PC-3 (cell line): ENCODE data around the gene CHM. TPM values are rescaled to one million over a fixed set of nuclear protein-coding genes. Genes with fewer than 3 reads are reported as not detected.

Experiments
- ATAC-seq: fragments of 200-7000 bp; cut with Tn5 transposase; 2 replicates; pipeline ENCODE4 v1.9.1; 2020; ENCODE audit warnings: mild to moderate bottlenecking, moderate library complexity
- BruUV-seq: library from RNA; stranded (reverse); fragments of 400-500 nt; replicated peaks from 2 replicates; lab custom pipeline; 2021; lab: Mats Ljungman, UMichigan
- CTCF ChIA-PET: fragments of 300-600 bp; sonication (Branson Sonifier 250); formaldehyde crosslinking; loops from one replicate; lab custom pipeline; 2022; ENCODE audit warnings: antibody characterized with exemption; lab: Charles Lee
- POLR2A ChIA-PET: fragments of 300-600 bp; sonication (Branson Sonifier 250); formaldehyde crosslinking; loops from one replicate; lab custom pipeline; 2022; ENCODE audit warnings: antibody characterized with exemption; ENCODE audit not compliant: unreplicated experiment; lab: Charles Lee
- DNase-seq: peaks from one replicate; pipeline ENCODE4 v3.0.0-alpha.2; 2015
- H2AFZ ChIP-seq: fragments of 300-600 bp; sonication (generic); 2 replicates; pipeline ENCODE4 v1.6.0; 2016; ENCODE audit warnings: antibody characterized with exemption, low read length
- H3F3A ChIP-seq: fragments of 300-600 bp; sonication (generic); one replicate; pipeline ENCODE4 v1.6.0; 2017; ENCODE audit warnings: antibody characterized with exemption, low read length, control low read depth, mild to moderate bottlenecking; ENCODE audit not compliant: unreplicated experiment
- H3K27ac ChIP-seq: fragments of 300-600 bp; sonication (generic); 2 replicates; pipeline ENCODE4 v1.5.1; 2016; ENCODE audit warnings: mild to moderate bottlenecking, low read length
- H3K27me3 ChIP-seq: fragments of 300-600 bp; sonication (generic); 2 replicates; pipeline ENCODE4 v1.6.1; 2016; ENCODE audit warnings: low read length, mixed read lengths
- H3K36me3 ChIP-seq: fragments of 300-600 bp; sonication (generic); 2 replicates; pipeline ENCODE4 v1.6.1; 2016; ENCODE audit warnings: low read depth, mixed run types, low read length, mixed read lengths
- H3K4me1 ChIP-seq: fragments of 300-600 bp; sonication (generic); 2 replicates; pipeline ENCODE4 v1.5.1; 2016; ENCODE audit warnings: low read length; ENCODE audit not compliant: insufficient read depth
- H3K4me2 ChIP-seq: fragments of 300-600 bp; sonication (generic); 2 replicates; pipeline ENCODE4 v1.6.0; 2016; ENCODE audit warnings: low read length
- H3K4me3 ChIP-seq: fragments of 300-600 bp; sonication (generic); 2 replicates; pipeline ENCODE4 v1.5.1; 2016; ENCODE audit warnings: mild to moderate bottlenecking, low read length, mixed read lengths
- H3K79me2 ChIP-seq: fragments of 300-600 bp; sonication (generic); 2 replicates; pipeline ENCODE4 v1.6.1; 2017; ENCODE audit warnings: low read length, mixed read lengths
- H3K9ac ChIP-seq: fragments of 300-600 bp; sonication (generic); 2 replicates; pipeline ENCODE4 v1.6.0; 2016; ENCODE audit warnings: mild to moderate bottlenecking, low read length
- H3K9me2 ChIP-seq: fragments of 300-600 bp; sonication (generic); replicated peaks from 2 replicates; pipeline ENCODE4 v1.6.1; 2016; ENCODE audit warnings: mixed run types, low read length, mixed read lengths
- H3K9me3 ChIP-seq: fragments of 300-600 bp; sonication (generic); 2 replicates; pipeline ENCODE4 v1.6.1; 2016; ENCODE audit warnings: low read length, mixed read lengths
- H4K20me1 ChIP-seq: fragments of 300-600 bp; sonication (generic); 2 replicates; pipeline ENCODE4 v1.6.1; 2016; ENCODE audit warnings: low read length, mixed read lengths
- EZH2 ChIP-seq: fragments of 300-600 bp; sonication (generic); IDR thresholded peaks from one replicate; pipeline ENCODE4 v1.6.1; 2017; ENCODE audit warnings: antibody characterized with exemption, mild to moderate bottlenecking, low read length; ENCODE audit not compliant: unreplicated experiment
- EZH2phosphoT487 ChIP-seq: fragments of 300-600 bp; sonication (generic); IDR thresholded peaks from 2 replicates; pipeline ENCODE4 v1.6.1; 2018; ENCODE audit warnings: mild to moderate bottlenecking, antibody characterized with exemption, low read length, borderline replicate concordance
- intact Hi-C: fragments of 100-400 bp; cut with micrococcal nuclease; formaldehyde crosslinking; loops from 2 replicates; pipeline ENCODE4 v1.9.0; 2023
- total RNA-seq: library from RNA; depleted of rRNA; stranded (reverse); fragments of >200 nt; gene quantifications from 2 replicates; pipeline ENCODE4 v1.2.3, GENCODE V29; 2014
- TF ChIP-seq, protein P1 (sequence below): fragments of 300-600 bp; sonication (generic); conservative IDR thresholded peaks from 2 replicates; pipeline ENCODE4 v1.5.1; 2017; ENCODE audit warnings: antibody characterized with exemption, low read depth, mild to moderate bottlenecking, low read length

CHM gene
- total RNA-seq, 1 experiment from 2014 or later: 14.9 TPM

DNA sequence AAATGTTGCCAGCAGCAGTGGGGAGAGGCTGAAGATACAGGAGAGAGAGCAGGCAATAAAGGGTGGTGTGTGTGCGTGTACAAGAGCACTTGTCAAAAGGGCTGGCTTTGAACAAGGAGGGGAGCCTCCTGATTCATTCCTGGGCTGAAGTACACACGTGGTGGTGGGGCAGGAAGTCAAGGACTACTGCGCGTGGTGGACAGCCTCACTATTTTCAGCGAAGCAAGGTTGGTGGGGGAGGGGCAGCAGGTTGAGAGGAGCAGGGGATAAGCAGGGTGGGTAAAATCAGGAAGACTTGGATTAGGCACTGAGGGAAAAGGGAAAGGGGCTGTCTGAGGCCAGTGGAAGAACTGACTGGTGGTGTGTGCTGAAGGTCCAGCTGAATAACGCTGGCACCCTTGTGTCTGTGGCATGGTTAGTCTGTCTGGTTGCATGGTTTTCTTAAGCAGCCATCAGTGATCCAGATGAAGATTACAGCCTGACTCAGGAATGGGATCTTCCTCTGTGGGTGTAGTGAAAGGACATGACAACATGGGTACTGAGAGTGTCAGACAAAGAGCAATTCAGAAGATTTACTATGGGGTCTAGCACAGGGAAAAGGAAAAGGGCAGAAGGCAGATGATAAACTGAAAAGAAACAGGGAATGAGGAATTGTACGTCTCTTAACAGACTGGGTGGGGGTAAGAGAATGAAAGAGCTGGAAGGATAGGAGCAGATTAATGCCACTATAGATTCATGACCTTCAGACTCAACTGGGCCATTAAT lies 149.8 kb downstream of the CHM start:
- no peak overlapping the region for H2AFZ ChIP-seq
- no peak overlapping the region for H3K27ac ChIP-seq
- H3F3A ChIP-seq: no peaks in the 10 kb centered on the region
- H4K20me1 ChIP-seq: no peaks in the 10 kb centered on the region
- intact Hi-C loops: no loop called here
- TF ChIP-seq EZH2 (no peak), EZH2phosphoT487 (no peak)
- TF ChIP-seq, protein P1, sequence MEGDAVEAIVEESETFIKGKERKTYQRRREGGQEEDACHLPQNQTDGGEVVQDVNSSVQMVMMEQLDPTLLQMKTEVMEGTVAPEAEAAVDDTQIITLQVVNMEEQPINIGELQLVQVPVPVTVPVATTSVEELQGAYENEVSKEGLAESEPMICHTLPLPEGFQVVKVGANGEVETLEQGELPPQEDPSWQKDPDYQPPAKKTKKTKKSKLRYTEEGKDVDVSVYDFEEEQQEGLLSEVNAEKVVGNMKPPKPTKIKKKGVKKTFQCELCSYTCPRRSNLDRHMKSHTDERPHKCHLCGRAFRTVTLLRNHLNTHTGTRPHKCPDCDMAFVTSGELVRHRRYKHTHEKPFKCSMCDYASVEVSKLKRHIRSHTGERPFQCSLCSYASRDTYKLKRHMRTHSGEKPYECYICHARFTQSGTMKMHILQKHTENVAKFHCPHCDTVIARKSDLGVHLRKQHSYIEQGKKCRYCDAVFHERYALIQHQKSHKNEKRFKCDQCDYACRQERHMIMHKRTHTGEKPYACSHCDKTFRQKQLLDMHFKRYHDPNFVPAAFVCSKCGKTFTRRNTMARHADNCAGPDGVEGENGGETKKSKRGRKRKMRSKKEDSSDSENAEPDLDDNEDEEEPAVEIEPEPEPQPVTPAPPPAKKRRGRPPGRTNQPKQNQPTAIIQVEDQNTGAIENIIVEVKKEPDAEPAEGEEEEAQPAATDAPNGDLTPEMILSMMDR: no peak
- no peaks in the 10 kb centered on the region for H3K4me1 ChIP-seq
- H3K79me2 ChIP-seq: no peaks in the 10 kb centered on the region
- no peaks in the 10 kb centered on the region for H3K36me3 ChIP-seq
- ATAC-seq: no peak
- H3K4me3 ChIP-seq: no peak overlapping the region
- no peaks in the 10 kb centered on the region for H3K27me3 ChIP-seq
- ChIA-PET CTCF (no interaction called here), POLR2A (no interaction called here)
- no peak overlapping the region for H3K4me2 ChIP-seq
- H3K9ac ChIP-seq: no peak overlapping the region
- no peak for DNase-seq
- H3K9me2 ChIP-seq: no peaks in the 10 kb centered on the region
- BruUV-seq: no TSS peak
- H3K9me3 ChIP-seq: no peaks in the 10 kb centered on the region

DNA sequence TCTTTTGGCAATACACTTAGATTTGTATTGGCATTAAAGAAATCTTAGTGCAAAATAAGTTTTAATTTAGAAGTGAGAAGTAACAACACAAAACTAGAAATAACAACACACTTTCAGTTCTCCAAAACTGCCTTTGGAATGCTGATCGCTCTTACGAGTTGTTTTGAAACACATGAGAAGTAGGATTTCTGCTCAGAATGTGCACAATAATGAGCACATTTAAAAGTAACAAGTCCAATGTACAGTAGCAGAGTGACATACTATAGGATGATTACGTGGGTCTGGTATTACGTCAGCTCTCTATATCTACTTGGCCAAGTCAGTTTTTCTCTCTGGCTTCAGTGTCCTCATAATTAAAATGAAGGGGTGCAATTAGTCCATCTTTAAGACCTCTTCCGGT lies 164.8 kb downstream of the CHM start:
- no peak overlapping the region for H3K4me2 ChIP-seq
- H3K9me2 ChIP-seq: no peaks in the 10 kb centered on the region
- no peaks in the 10 kb centered on the region for H3F3A ChIP-seq
- no peak overlapping the region for H3K9ac ChIP-seq
- no peaks in the 10 kb centered on the region for H3K9me3 ChIP-seq
- no peaks in the 10 kb centered on the region for H3K36me3 ChIP-seq
- POLR2A ChIA-PET: no interaction called here
- H3K4me1 ChIP-seq: no peaks in the 10 kb centered on the region
- TF ChIP-seq, protein P1: no peak
- no peak for TF ChIP-seq EZH2
- TF ChIP-seq EZH2phosphoT487: no peak
- CTCF ChIA-PET: no interaction called here
- BruUV-seq: no TSS peak
- H3K79me2 ChIP-seq: no peaks in the 10 kb centered on the region
- ATAC-seq (no peak), DNase-seq (no peak)
- no peak overlapping the region for H2AFZ ChIP-seq
- intact Hi-C loops: no loop called here
- H3K27me3 ChIP-seq: no peaks in the 10 kb centered on the region
- H3K27ac ChIP-seq: no peak overlapping the region
- H3K4me3 ChIP-seq: no peak overlapping the region
- no peaks in the 10 kb centered on the region for H4K20me1 ChIP-seq

DNA sequence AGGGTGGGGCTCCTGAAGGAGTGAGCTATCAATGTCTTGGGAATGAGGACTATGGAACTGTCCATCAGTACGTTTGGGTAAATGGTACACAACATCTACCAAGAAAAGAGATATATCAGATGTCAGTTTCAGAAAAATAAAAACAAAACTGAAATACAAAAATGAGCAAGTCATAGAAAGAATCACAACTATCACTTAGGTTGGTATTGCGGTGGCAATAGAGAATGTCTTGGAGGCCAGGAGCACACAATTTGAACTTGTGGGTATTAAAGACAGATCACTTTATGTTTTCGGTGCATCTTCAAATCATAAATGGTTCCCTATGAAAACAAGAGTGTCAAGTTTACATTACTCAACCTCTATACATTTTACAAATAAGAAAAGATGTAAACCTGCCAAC lies 176.8 kb downstream of the CHM start:
- Histone ChIP-seq H3F3A (no peaks in the 10 kb centered on the region), H2AFZ (no peak overlapping the region), H3K4me2 (no peak overlapping the region), H3K9ac (no peak overlapping the region), H3K27me3 (no peaks in the 10 kb centered on the region), H3K36me3 (peaks cover 8% of the 10 kb centered on the region), H3K27ac (no peak overlapping the region), H3K79me2 (no peaks in the 10 kb centered on the region), H3K9me2 (no peaks in the 10 kb centered on the region), H3K4me3 (no peak overlapping the region), H3K4me1 (no peaks in the 10 kb centered on the region), H4K20me1 (no peaks in the 10 kb centered on the region), H3K9me3 (no peaks in the 10 kb centered on the region)
- intact Hi-C loops: no loop called here
- POLR2A ChIA-PET: no interaction called here
- CTCF ChIA-PET: no interaction called here
- BruUV-seq: no TSS peak
- TF ChIP-seq, protein P1: no peak
- no peak for TF ChIP-seq EZH2
- DNase-seq (no peak), ATAC-seq (no peak)
